Endothelial cell of umbilical vein (primary cell): ENCODE measurements around the gene SPINDOC. TPM values are rescaled to one million over a fixed set of nuclear protein-coding genes. Genes with fewer than 3 reads are reported as not detected.

ENCODE experiments used
- BruUV-seq: library from RNA; stranded (reverse); fragments of 400-500 nt; replicated peaks from 2 replicates; lab custom pipeline; 2021; lab: Mats Ljungman, UMichigan
- CTCF ChIA-PET: fragments of 300-600, 350-600 bp; sonication (Branson Sonifier 250); formaldehyde crosslinking; loops from one replicate; lab custom pipeline; 2021; ENCODE audit warnings: antibody characterized with exemption, inconsistent platforms; lab: Charles Lee
- POLR2A ChIA-PET: fragments of 300-600, 350-600 bp; sonication (Branson Sonifier 250); formaldehyde crosslinking; loops from one replicate; lab custom pipeline; 2021; ENCODE audit warnings: antibody characterized with exemption, inconsistent platforms; lab: Charles Lee
- DNase-seq: peaks from one replicate; pipeline ENCODE4 v3.0.0-alpha.2; 2011; ENCODE audit warnings: low read depth, low spot score
- FAIRE-seq: peaks from 2 replicates; lab custom pipeline; 2011; peaks lifted over from hg19 to GRCh38; lab: Jason Lieb, UNC
- H2AFZ ChIP-seq: 2 replicates; pipeline ENCODE4 v1.6.0; 2012; ENCODE audit warnings: low read depth, low read length, control low read depth, inconsistent platforms
- H3K27ac ChIP-seq: 2 replicates; pipeline ENCODE4 v1.5.1; 2011; ENCODE audit warnings: low read depth, mild to moderate bottlenecking, control low read depth, low read length, moderate library complexity; ENCODE audit not compliant: insufficient read depth
- H3K27me3 ChIP-seq, 2 experiments: 2 replicates each; pipeline versions ENCODE4 v1.6.0 to v1.6.1; 2011; ENCODE audit warnings: low read length in 2 of 2, mixed read lengths in 1 of 2; ENCODE audit not compliant: control insufficient read depth in 2 of 2, insufficient read depth in 2 of 2
- H3K36me3 ChIP-seq, 2 experiments: 2 replicates in 1 of 2; 3 replicates in 1 of 2; pipeline ENCODE4 v1.5.1; 2011; ENCODE audit warnings: low read length in 2 of 2, mild to moderate bottlenecking in 1 of 2, moderate library complexity in 1 of 2; ENCODE audit not compliant: control insufficient read depth in 2 of 2, insufficient read depth in 2 of 2; ENCODE audit errors: extremely low read depth in 1 of 2
- H3K4me1 ChIP-seq: 3 replicates; pipeline ENCODE4 v1.5.1; 2011; ENCODE audit warnings: mild to moderate bottlenecking, low read length; ENCODE audit not compliant: control insufficient read depth, insufficient read depth; ENCODE audit errors: extremely low read depth
- H3K4me2 ChIP-seq: 2 replicates; pipeline ENCODE4 v1.6.1; 2011; ENCODE audit warnings: low read length, control low read depth, mixed read lengths; ENCODE audit not compliant: insufficient read depth
- H3K4me3 ChIP-seq, 3 experiments: fragments of 200-600 bp in 1 of 3; sonication (generic), shearing (Covaris generic) in 1 of 3; replicated peaks in 1 of 3; 2 replicates each; pipeline ENCODE4 v1.5.1; 2011 to 2016; ENCODE audit warnings: control low read depth in 3 of 3, low read length in 3 of 3, mild to moderate bottlenecking in 2 of 3, inconsistent platforms in 1 of 3, low read depth in 1 of 3, moderate library complexity in 1 of 3; ENCODE audit not compliant: insufficient read depth in 1 of 3
- H3K79me2 ChIP-seq: 2 replicates; pipeline ENCODE4 v1.6.0; 2012; ENCODE audit warnings: low read length, inconsistent platforms; ENCODE audit not compliant: control insufficient read depth, insufficient read depth
- H3K9ac ChIP-seq: replicated peaks from 2 replicates; pipeline ENCODE3; 2011; ENCODE audit warnings: low read length, control low read depth; ENCODE audit not compliant: insufficient read depth; ENCODE audit errors: extremely low read depth
- H3K9me1 ChIP-seq: replicated peaks from 3 replicates; pipeline ENCODE4 v1.6.0; 2011; ENCODE audit warnings: mild to moderate bottlenecking, low read length; ENCODE audit not compliant: control insufficient read depth, insufficient read depth; ENCODE audit errors: extremely low read depth
- H3K9me3 ChIP-seq: replicated peaks from 2 replicates; pipeline ENCODE4 v1.5.1; 2012; ENCODE audit warnings: low read length, inconsistent platforms; ENCODE audit not compliant: control insufficient read depth, insufficient read depth
- H4K20me1 ChIP-seq: replicated peaks from 2 replicates; pipeline ENCODE3; 2011; ENCODE audit warnings: mild to moderate bottlenecking, low read length; ENCODE audit not compliant: control insufficient read depth, insufficient read depth; ENCODE audit errors: extremely low read depth
- EZH2 ChIP-seq: IDR thresholded peaks from 2 replicates; pipeline ENCODE4 v1.6.1; 2012; ENCODE audit warnings: borderline replicate concordance, low read depth, mild to moderate bottlenecking, moderate library complexity, low read length, inconsistent platforms; ENCODE audit not compliant: severe bottlenecking
- FOS ChIP-seq: IDR thresholded peaks from 2 replicates; pipeline ENCODE4 v1.6.1; 2011; ENCODE audit warnings: mild to moderate bottlenecking, low read length, moderate library complexity, borderline replicate concordance; ENCODE audit not compliant: insufficient read depth
- GATA2 ChIP-seq: IDR thresholded peaks from 2 replicates; pipeline ENCODE4 v1.7.0; 2011; ENCODE audit warnings: low read depth, mild to moderate bottlenecking, moderate library complexity, mixed read lengths, low read length; ENCODE audit not compliant: insufficient read length, insufficient read depth
- JUN ChIP-seq: IDR thresholded peaks from 2 replicates; pipeline ENCODE4 v1.6.1; 2011; ENCODE audit warnings: borderline replicate concordance, low read depth; ENCODE audit not compliant: insufficient read length, insufficient read depth
- MAX ChIP-seq: IDR thresholded peaks from 2 replicates; pipeline ENCODE4 v1.6.1; 2011; ENCODE audit not compliant: insufficient read depth, insufficient read length
- MYC ChIP-seq: IDR thresholded peaks from one replicate; pipeline ENCODE4 v1.6.1; 2011; ENCODE audit warnings: mild to moderate bottlenecking, low read depth, low read length
- POLR2A ChIP-seq: IDR thresholded peaks from 2 replicates; pipeline ENCODE4 v1.6.1; 2012; ENCODE audit warnings: low read depth, mild to moderate bottlenecking, control low read depth, low read length
- POLR2AphosphoS5 ChIP-seq: IDR thresholded peaks from 2 replicates; pipeline ENCODE4 v1.6.1; 2012; ENCODE audit warnings: low read depth, mild to moderate bottlenecking, control low read depth, low read length, moderate library complexity; ENCODE audit not compliant: insufficient read depth
- dilution Hi-C: fragments of 300-500 bp; cut with MboI; formaldehyde crosslinking; loops from one replicate; pipeline ENCODE4 v1.15.0; 2019; ENCODE audit warnings: low sequenced_read_pairs; ENCODE audit not compliant: extremely low pct_ligation_motif_present
- intact Hi-C: fragments of 100-400 bp; cut with micrococcal nuclease; formaldehyde crosslinking; loops from one replicate; pipeline ENCODE4 v1.10.0; 2022
- polyA plus RNA-seq, 4 experiments: library from polyadenylated mRNA; depleted of rRNA in 3 of 4; stranded (reverse) in 3 of 4; unstranded in 1 of 4; fragments of >200 nt; gene quantifications; 2 replicates each; pipeline versions ENCODE4 v1.2.1 to v1.2.3, GENCODE V29; 2011 to 2012; ENCODE audit warnings: missing spikeins in 1 of 4
- total RNA-seq: library from RNA; stranded (reverse); gene quantifications from 2 replicates; pipeline ENCODE4 v1.2.3, GENCODE V29; 2021
- TF ChIP-seq, protein P1 (sequence below), 2 donors: IDR thresholded peaks; 1 replicate in 1 of 2; 2 replicates in 1 of 2; pipeline ENCODE4 v1.5.1; 2011; ENCODE audit warnings: low read length in 2 of 2, mild to moderate bottlenecking in 2 of 2, moderate library complexity in 2 of 2, control low read depth in 1 of 2, inconsistent platforms in 1 of 2, low read depth in 1 of 2; ENCODE audit not compliant: insufficient read depth in 1 of 2; ENCODE audit errors: extremely low read depth in 1 of 2

SPINDOC gene
- total and polyA plus RNA-seq, 2 donors (not counting 3 experiments of a cell fraction or from before 2014, with no cell fraction given), result 29.4 to 54.5 TPM

GRCh38 chr11:63813563-63814382, 517 bp downstream of the SPINDOC start:
- H3K36me3 ChIP-seq, result peaks cover 7 to 12% of the 10 kb centered on the region in 2 experiments
- dilution Hi-C loops (no loop called here), intact Hi-C loops (loop anchor here (1.0 to 2.0 kb wide), 2 partner anchors 25 to 46 kb away; partner anchors contain the start of gene MARK2)
- H3K9me1 ChIP-seq, result no peaks in the 10 kb centered on the region
- peaks cover 46% of the 10 kb centered on the region for H3K79me2 ChIP-seq
- H3K27ac ChIP-seq, result peak overlapping the region; percentile 51
- no peaks in the 10 kb centered on the region for H3K9me3 ChIP-seq
- H3K9ac ChIP-seq, result peak overlapping the region; percentile 79
- TF ChIP-seq MAX, result no peak
- no peak for TF ChIP-seq POLR2A
- no peak for TF ChIP-seq POLR2AphosphoS5
- no peak for TF ChIP-seq JUN
- no peak for TF ChIP-seq GATA2
- TF ChIP-seq EZH2, result no peak
- TF ChIP-seq, protein P1, sequence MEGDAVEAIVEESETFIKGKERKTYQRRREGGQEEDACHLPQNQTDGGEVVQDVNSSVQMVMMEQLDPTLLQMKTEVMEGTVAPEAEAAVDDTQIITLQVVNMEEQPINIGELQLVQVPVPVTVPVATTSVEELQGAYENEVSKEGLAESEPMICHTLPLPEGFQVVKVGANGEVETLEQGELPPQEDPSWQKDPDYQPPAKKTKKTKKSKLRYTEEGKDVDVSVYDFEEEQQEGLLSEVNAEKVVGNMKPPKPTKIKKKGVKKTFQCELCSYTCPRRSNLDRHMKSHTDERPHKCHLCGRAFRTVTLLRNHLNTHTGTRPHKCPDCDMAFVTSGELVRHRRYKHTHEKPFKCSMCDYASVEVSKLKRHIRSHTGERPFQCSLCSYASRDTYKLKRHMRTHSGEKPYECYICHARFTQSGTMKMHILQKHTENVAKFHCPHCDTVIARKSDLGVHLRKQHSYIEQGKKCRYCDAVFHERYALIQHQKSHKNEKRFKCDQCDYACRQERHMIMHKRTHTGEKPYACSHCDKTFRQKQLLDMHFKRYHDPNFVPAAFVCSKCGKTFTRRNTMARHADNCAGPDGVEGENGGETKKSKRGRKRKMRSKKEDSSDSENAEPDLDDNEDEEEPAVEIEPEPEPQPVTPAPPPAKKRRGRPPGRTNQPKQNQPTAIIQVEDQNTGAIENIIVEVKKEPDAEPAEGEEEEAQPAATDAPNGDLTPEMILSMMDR (IDR thresholded peaks at IDR 0.05; ENCODE audit: extremely low read depth in 1 of 2, insufficient read depth in 1 of 2, low read depth in 1 of 2, low read length in 2 of 2), result no peak
- TF ChIP-seq MYC, result no peak
- no peak for TF ChIP-seq FOS
- FAIRE-seq (no peak), DNase-seq (peak; percentile 49)
- H3K27me3 ChIP-seq, result no peaks in the 10 kb centered on the region
- peak overlapping the region; percentile 44 for H2AFZ ChIP-seq
- peaks cover 7% of the 10 kb centered on the region for H4K20me1 ChIP-seq
- peak overlapping the region; percentile 44 to 73 (median 67) for H3K4me3 ChIP-seq
- peak overlapping the region; percentile 96 for H3K4me2 ChIP-seq
- ChIA-PET CTCF (interaction anchor here (0.8 to 1.4 kb wide), 2 partner anchors 23 to 46 kb away, joined by 3 to 4 read pairs; partner anchors contain the start of gene ZFTA), POLR2A (no interaction called here)
- no TSS peak for BruUV-seq
- H3K4me1 ChIP-seq, result peaks cover 18% of the 10 kb centered on the region
